ENCODE measurements around the gene HIVEP3.

Gene HIVEP3

GRCh38 chr1:41731516-41732030 lies 187.1 kb downstream of the HIVEP3 start:
- Histone ChIP-seq H3K27ac (ENCODE audit: low read length) (peak overlapping the region; percentile 54), H3K27me3 (ENCODE audit: insufficient read depth, low read length, poor library complexity) (no peaks in the 10 kb centered on the region), H3K4me1 (ENCODE audit: insufficient read depth, low read length) (peaks cover 53% of the 10 kb centered on the region), H3K36me3 (ENCODE audit: insufficient read depth, low read length) (peaks cover 3% of the 10 kb centered on the region; the same call in 1 of the 2 replicates), H3K9me3 (ENCODE audit: insufficient read depth, low read length, severe bottlenecking) (no peaks in the 10 kb centered on the region), H3K9ac (ENCODE audit: low read depth, low read length) (no peak overlapping the region), H2AFZ (ENCODE audit: low read depth, low read length) (no peak overlapping the region), H3K4me3 (ENCODE audit: low read depth in 1 of 2, low read length in 2 of 2) (no peak overlapping the region), H3K79me2 (ENCODE audit: insufficient read depth, low read length) (peaks cover 100% of the 10 kb centered on the region), H3K4me2 (ENCODE audit: insufficient read depth, low read length) (no peak overlapping the region), H4K20me1 (ENCODE audit: insufficient read depth, low read length) (peaks cover 96% of the 10 kb centered on the region)
- TF ChIP-seq EZH2 (IDR thresholded peaks at IDR 0.05; ENCODE audit: borderline replicate concordance, low read depth, low read length, severe bottlenecking) (no peak), CTCF (IDR thresholded peaks at IDR 0.05; ENCODE audit: borderline replicate concordance, extremely low read depth, low read length, poor library complexity, severe bottlenecking) (no peak)
- ATAC-seq (ENCODE audit: insufficient read depth, low read depth) (no peak), DNase-seq (no peak)

DNA sequence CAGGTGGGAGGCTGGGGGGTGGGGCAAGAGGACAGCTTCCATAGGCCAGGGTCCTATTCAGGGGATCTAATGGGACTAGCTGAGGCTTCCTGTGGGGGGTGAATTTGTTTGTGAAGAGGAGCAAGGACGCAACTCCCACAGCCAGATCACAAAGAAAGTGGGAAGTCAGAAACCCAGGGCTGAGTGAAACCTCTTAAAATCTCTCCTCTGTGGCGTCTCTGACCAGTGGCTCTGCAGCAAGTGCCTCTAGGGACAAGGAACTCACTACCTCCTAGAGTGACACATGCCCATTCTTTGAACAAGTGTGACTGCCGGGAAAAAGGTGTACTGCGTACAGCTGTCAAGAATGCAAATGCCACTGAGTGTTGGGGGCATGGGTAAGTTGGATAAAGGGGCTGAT lies 187.9 kb downstream of the HIVEP3 start:
- Histone ChIP-seq H3K79me2 (ENCODE audit: insufficient read depth, low read length) (peaks cover 100% of the 10 kb centered on the region), H3K4me3 (ENCODE audit: low read depth in 1 of 2, low read length in 2 of 2) (no peak overlapping the region), H4K20me1 (ENCODE audit: insufficient read depth, low read length) (peaks cover 96% of the 10 kb centered on the region), H3K4me2 (ENCODE audit: insufficient read depth, low read length) (no peak overlapping the region), H3K4me1 (ENCODE audit: insufficient read depth, low read length) (peaks cover 58% of the 10 kb centered on the region), H3K9ac (ENCODE audit: low read depth, low read length) (no peak overlapping the region), H3K36me3 (ENCODE audit: insufficient read depth, low read length) (peaks cover 3% of the 10 kb centered on the region), H3K27me3 (ENCODE audit: insufficient read depth, low read length, poor library complexity) (no peaks in the 10 kb centered on the region), H3K27ac (ENCODE audit: low read length) (peak overlapping the region; percentile 54; the same call in 1 of the 2 replicates), H3K9me3 (ENCODE audit: insufficient read depth, low read length, severe bottlenecking) (no peaks in the 10 kb centered on the region), H2AFZ (ENCODE audit: low read depth, low read length) (no peak overlapping the region)
- DNase-seq (no peak), ATAC-seq (ENCODE audit: insufficient read depth, low read depth) (no peak)
- TF ChIP-seq CTCF (IDR thresholded peaks at IDR 0.05; ENCODE audit: borderline replicate concordance, extremely low read depth, low read length, poor library complexity, severe bottlenecking) = no peak
- no peak for TF ChIP-seq EZH2 (IDR thresholded peaks at IDR 0.05; ENCODE audit: borderline replicate concordance, low read depth, low read length, severe bottlenecking)

DNA sequence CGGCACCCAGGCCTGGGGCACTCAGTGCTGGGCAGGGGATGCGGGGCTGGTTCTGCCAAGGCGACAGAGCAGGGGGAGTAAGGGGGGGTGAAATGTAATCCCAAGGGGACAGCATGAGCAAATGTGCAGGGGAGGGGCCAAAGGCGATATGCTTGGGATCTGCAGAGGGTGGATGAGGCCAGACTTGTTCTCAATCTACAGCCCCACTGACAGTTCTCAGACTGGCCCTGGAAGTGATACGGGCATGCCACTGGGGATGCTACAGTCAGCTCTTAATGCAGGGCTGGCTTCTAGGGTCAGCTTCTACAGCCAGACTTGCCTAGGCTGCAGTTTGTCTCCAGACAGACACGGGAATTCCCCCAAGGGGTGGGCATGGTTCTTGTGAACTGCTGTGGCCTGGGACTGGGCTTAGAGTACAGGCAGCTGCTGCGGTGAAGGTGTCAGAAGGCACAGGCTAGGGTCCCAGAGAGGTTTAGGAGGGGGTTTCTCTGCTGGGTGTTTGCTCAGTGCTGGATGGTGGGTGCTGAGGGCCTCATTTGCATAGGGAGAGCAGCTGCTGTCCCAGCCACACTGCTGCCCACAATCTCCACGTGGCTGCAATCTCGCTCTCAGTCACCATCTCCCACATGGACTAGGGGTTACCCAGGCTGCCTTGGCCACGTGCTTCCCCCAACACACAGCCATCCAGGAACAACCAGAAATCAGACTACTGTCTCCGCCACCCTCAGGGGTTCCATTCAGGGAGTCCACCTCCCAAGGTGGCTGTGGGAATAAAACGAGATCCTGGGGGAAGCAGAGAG lies 190.1 kb downstream of the HIVEP3 start:
- no peak overlapping the region for H2AFZ ChIP-seq (ENCODE audit: low read depth, low read length)
- H3K4me1 ChIP-seq (ENCODE audit: insufficient read depth, low read length) = peaks cover 58% of the 10 kb centered on the region
- peaks cover 3% of the 10 kb centered on the region for H3K36me3 ChIP-seq (ENCODE audit: insufficient read depth, low read length)
- no peak for TF ChIP-seq CTCF (IDR thresholded peaks at IDR 0.05; ENCODE audit: borderline replicate concordance, extremely low read depth, low read length, poor library complexity, severe bottlenecking)
- TF ChIP-seq EZH2 (IDR thresholded peaks at IDR 0.05; ENCODE audit: borderline replicate concordance, low read depth, low read length, severe bottlenecking) = no peak
- no peaks in the 10 kb centered on the region for H3K9me3 ChIP-seq (ENCODE audit: insufficient read depth, low read length, severe bottlenecking)
- peaks cover 98% of the 10 kb centered on the region for H4K20me1 ChIP-seq (ENCODE audit: insufficient read depth, low read length)
- no peak overlapping the region for H3K9ac ChIP-seq (ENCODE audit: low read depth, low read length)
- no peaks in the 10 kb centered on the region for H3K27me3 ChIP-seq (ENCODE audit: insufficient read depth, low read length, poor library complexity)
- peaks cover 100% of the 10 kb centered on the region for H3K79me2 ChIP-seq (ENCODE audit: insufficient read depth, low read length)
- DNase-seq (peak; percentile 86), ATAC-seq (ENCODE audit: insufficient read depth, low read depth) (peak; percentile 92)
- peak overlapping the region; percentile 68 for H3K27ac ChIP-seq (ENCODE audit: low read length)
- H3K4me2 ChIP-seq (ENCODE audit: insufficient read depth, low read length) = no peak overlapping the region
- H3K4me3 ChIP-seq (ENCODE audit: low read depth in 1 of 2, low read length in 2 of 2) = no peak overlapping the region

Data from DND-41 (cell line).